NCI-H748 treated with DMSO at 0.1 percent for 48 hours (cell line): ENCODE results near the gene PRPF31.
A peak's percentile ranks its signal among the peaks of the same experiment; 100 is the strongest.
"Not testable (repeated sequence)": the region's sequence is repeated elsewhere in the genome, so short reads cannot be mapped to it uniquely, and the experiment has no call there.

Experiments used
- DNase-seq: peaks from one replicate; lab custom pipeline; 2025; lab: John Stamatoyannopoulos, UW

Gene PRPF31

GRCh38 chr19:54164369-54165068 is 49.0 kb downstream of the PRPF31 start:
- DNase-seq, result peak; percentile 62

GRCh38 chr19:54165222-54165621 is 49.7 kb downstream of the PRPF31 start:
- DNase-seq, result no peak

- DNase-seq, result peak; percentile 62
These were observed 52.8 kb downstream of the PRPF31 start for GRCh38 chr19:54168174-54168917.

- DNase-seq, result no peak
These were observed 53.7 kb downstream of the PRPF31 start for GRCh38 chr19:54169149-54169740.

- DNase-seq, result not testable (repeated sequence)
These were observed 56.3 kb downstream of the PRPF31 start for GRCh38 chr19:54171736-54172431.

- peak; percentile 76 for DNase-seq
These were observed 57.2 kb downstream of the PRPF31 start, which contains the start of gene TMC4 for GRCh38 chr19:54172471-54173358. TMC4 (minus strand) TSS chr19:54173160; CDS start chr19:54173117, 43 bp downstream.

- no peak for DNase-seq
These were observed 57.8 kb downstream of the PRPF31 start for GRCh38 chr19:54173359-54173699.

GRCh38 chr19:54173951-54174834 is 58.6 kb downstream of the PRPF31 start:
- no peak for DNase-seq

GRCh38 chr19:54178581-54179261 is 63.2 kb downstream of the PRPF31 start:
- DNase-seq, result peak; percentile 15

- no peak for DNase-seq
These were observed 63.8 kb downstream of the PRPF31 start for GRCh38 chr19:54179262-54179852.

- peak; percentile 98 for DNase-seq
These were observed 64.4 kb downstream of the PRPF31 start for GRCh38 chr19:54179921-54180461.

- no peak for DNase-seq
These were observed 65.1 kb downstream of the PRPF31 start for GRCh38 chr19:54180691-54181091.
